Activated naive CD4-positive, alpha-beta T cell treated with anti-CD3 and anti-CD28 coated beads for 36 hours (primary cell): ENCODE data around the gene CEMP1. TPM values are rescaled to one million over a fixed set of nuclear protein-coding genes. Genes with fewer than 3 reads are reported as not detected.

Source experiments
- CTCF ChIA-PET: fragments of 350-600 bp; sonication (Branson Sonifier 250); formaldehyde crosslinking; loops from one replicate; lab custom pipeline; 2021; ENCODE audit warnings: antibody characterized with exemption; lab: Charles Lee
- DNase-seq: peaks from one replicate; pipeline ENCODE4 v3.0.0-alpha.2; 2020
- H3K27ac Mint-ChIP-seq: one replicate; pipeline ENCODE4 v1.8.0; 2021; ENCODE audit warnings: mild to moderate bottlenecking, mixed read lengths
- H3K27me3 Mint-ChIP-seq: one replicate; pipeline ENCODE4 v1.8.0; 2021; ENCODE audit warnings: low read depth, mixed read lengths
- H3K36me3 Mint-ChIP-seq: one replicate; pipeline ENCODE4 v1.8.0; 2021; ENCODE audit warnings: low read depth, mixed read lengths
- H3K4me1 Mint-ChIP-seq: one replicate; pipeline ENCODE4 v1.8.0; 2021; ENCODE audit warnings: low read depth, mixed read lengths
- H3K4me3 Mint-ChIP-seq: one replicate; pipeline ENCODE4 v1.8.0; 2021; ENCODE audit warnings: mild to moderate bottlenecking, moderate library complexity, mixed read lengths
- H3K9me3 Mint-ChIP-seq: one replicate; pipeline ENCODE4 v1.8.0; 2021; ENCODE audit warnings: mixed read lengths
- intact Hi-C: fragments of 100-400 bp; cut with micrococcal nuclease; formaldehyde crosslinking; loops from one replicate; pipeline ENCODE4 v1.15.1; 2023
- total RNA-seq, 2 experiments: library from RNA; stranded (reverse); gene quantifications; one replicate each; pipeline ENCODE4 v1.2.3, GENCODE V29; 2021

The CEMP1 gene
- total RNA-seq, 2 experiments from 2014 or later: 0.17 TPM; not detected in 1

DNA sequence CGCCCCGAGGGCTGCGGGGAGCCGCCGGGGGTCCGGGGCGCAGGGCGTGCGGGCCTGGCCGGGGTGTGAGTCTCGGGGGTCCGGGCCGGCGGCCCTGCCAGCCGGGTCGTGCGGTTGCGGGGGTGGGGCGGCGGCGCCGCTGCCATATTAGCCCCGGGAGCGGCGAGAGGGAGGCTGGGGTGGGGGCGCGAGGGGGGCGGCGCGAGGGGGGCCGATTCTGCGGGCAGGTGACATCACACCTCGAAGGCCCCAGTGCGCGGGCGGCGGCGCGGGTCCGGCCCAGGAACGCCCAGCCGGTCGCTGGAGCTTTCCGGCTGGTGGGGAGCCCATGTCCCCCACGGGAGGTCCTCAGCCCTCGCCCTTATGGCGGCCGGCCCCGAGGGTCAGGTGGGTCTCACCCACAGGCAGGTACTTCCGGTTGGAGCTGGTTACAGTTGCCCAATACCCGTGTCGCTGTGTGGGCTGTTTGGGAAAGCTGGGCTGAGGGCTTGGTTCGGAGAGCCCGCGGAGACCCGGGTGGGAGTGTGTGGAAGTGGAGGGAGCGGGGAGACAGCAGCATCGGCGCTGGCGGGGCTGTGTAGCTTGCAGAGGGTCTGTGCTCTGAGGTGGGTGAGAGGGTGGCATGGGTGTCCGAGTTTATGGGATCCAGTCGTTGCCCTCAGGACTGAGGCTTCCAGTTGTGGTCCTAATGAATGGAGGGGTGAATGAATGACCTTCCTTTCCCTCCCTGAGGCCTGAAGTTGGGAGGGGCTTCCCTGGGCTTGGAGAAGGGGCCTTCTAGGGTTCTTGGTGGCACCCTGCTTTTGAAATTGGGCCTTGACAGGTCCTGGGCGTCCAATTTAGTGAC is 16.7 kb downstream of the CEMP1 start:
- H3K9me3 Mint-ChIP-seq: no peaks in the 10 kb centered on the region
- no peaks in the 10 kb centered on the region for H3K27me3 Mint-ChIP-seq
- H3K4me3 Mint-ChIP-seq: peak overlapping the region; percentile 90
- peaks cover 55% of the 10 kb centered on the region for H3K4me1 Mint-ChIP-seq
- peak; percentile 51 for DNase-seq
- peak overlapping the region; percentile 91 for H3K27ac Mint-ChIP-seq
- CTCF ChIA-PET: interaction anchor here (0.7 kb wide), 1 partner anchor 13 kb away, joined by 3 read pairs; no protein-coding TSS in a partner anchor
- intact Hi-C loops: loop anchor here (5.0 kb wide), 2 partner anchors 158 to 208 kb away; partner anchors contain the start of gene PRSS27
- H3K36me3 Mint-ChIP-seq: peaks cover 4% of the 10 kb centered on the region

DNA sequence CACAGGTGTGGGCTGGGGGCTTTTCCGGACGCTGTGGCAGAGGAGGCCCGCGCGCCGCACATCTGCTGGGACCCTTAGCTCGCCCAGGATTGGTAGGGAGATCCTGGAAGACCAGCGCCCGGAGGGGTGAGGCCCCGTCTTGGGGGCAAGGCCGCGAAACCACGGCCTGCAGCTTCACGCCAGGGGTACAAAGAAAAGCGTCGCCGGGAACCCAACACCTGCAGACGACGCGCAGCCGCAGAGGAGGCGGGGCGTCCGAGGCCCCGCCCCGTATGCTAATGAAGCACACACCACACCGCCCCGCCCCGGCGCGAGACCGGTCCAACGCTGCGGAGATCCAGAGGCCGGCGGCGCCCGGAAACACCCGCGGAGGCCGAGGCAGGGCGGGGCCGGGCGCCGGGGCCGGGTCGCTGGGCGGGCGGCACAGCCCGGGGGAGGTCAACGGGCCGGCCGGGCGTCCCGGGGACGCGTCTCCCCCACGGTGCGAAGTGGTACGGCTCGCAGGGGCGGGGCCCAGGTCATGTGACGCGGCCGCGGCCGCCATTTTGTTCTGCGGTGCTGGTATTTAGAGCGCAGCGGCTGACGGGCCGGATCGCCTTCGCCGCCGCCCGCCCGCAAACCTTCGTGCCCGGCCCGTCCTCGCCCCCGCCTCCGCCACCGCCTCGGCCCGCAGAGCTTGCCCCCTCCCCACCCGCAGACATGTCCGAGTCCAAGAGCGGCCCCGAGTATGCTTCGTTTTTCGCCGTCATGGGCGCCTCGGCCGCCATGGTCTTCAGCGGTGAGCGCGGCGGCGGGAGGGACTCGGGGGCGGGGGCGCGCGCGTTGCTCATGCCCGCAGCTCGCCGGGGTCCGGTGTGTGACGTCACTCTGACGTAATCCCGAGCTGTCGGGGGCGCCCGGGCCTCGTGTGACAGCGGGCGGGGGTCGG is 17.5 kb downstream of the CEMP1 start, which contains the start of gene ATP6V0C:
TSS of gene ATP6V0C (plus strand) at position 548 of the 928 bp plus-strand sequence. CDS start at position 700, 152 bp downstream.
- peak; percentile 89 for DNase-seq
- Mint-ChIP-seq H3K27me3 (no peaks in the 10 kb centered on the region), H3K36me3 (peaks cover 4% of the 10 kb centered on the region), H3K4me1 (peaks cover 49% of the 10 kb centered on the region), H3K9me3 (no peaks in the 10 kb centered on the region), H3K27ac (peak within 1 kb of the TSS; percentile 91), H3K4me3 (peak within 1 kb of the TSS; percentile 90)
- intact Hi-C loops: loop anchor here (1.0 to 5.0 kb wide), 5 partner anchors 19 to 290 kb away; partner anchors contain the start of genes CCNF, E4F1 and PRSS27
- CTCF ChIA-PET: interaction anchor here (0.7 kb wide), 1 partner anchor 25 kb away, joined by 3 read pairs; no protein-coding TSS in a partner anchor

GRCh38 chr16:2512735-2513404 is 18.3 kb downstream of the CEMP1 start:
- peaks cover 41% of the 10 kb centered on the region for H3K4me1 Mint-ChIP-seq
- peak overlapping the region; percentile 78 for H3K27ac Mint-ChIP-seq
- H3K9me3 Mint-ChIP-seq: no peaks in the 10 kb centered on the region
- CTCF ChIA-PET: interaction anchor here (0.5 to 0.7 kb wide), 2 partner anchors 24 to 99 kb away, joined by 3 read pairs; no protein-coding TSS in a partner anchor
- DNase-seq: no peak
- H3K4me3 Mint-ChIP-seq: peak overlapping the region; percentile 67
- H3K36me3 Mint-ChIP-seq: peaks cover 4% of the 10 kb centered on the region
- H3K27me3 Mint-ChIP-seq: no peaks in the 10 kb centered on the region
- intact Hi-C loops: loop anchor here (1.0 to 5.0 kb wide), 5 partner anchors 19 to 290 kb away; partner anchors contain the start of genes CCNF, E4F1 and PRSS27

DNA sequence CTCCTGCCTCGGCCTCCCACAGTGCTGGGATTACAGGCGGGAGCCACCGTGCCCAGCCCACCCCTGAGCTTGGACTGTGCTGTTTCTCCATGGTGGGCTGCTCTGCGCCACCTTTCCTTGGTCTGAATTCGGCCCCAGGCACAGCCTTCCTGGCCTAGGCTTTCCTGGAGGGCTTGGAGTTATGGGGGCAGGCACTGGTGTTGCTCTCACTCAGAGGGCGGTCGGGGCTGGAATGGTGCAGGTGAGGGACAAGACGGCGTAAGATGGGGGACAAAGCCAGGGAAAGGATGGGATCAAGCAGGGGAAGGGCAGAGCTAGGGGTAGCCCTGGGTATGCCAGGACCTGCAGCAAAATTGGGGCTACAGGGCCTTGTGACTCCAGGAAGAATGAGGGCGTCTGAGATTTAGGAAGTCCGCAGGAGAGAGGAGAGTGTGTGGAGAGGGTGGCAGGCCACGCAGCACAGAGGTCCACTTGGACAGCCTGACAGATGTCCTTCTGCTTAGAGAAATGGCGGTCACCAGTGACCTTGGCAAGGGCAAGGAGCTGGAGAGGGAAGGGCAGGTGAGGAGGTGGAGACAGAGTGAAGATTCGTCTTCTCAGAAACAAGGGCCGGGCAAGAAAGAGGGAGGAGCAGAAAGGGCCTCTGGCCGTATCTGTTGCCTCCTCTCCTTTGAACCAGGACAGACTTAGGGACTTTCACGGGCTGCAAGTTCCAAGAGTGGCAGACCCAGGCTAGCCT is 19.0 kb downstream of the CEMP1 start:
- Mint-ChIP-seq H3K27me3 (no peaks in the 10 kb centered on the region), H3K36me3 (peaks cover 4% of the 10 kb centered on the region), H3K9me3 (no peaks in the 10 kb centered on the region), H3K27ac (no peak overlapping the region), H3K4me1 (peaks cover 34% of the 10 kb centered on the region), H3K4me3 (peak overlapping the region; percentile 67)
- CTCF ChIA-PET: interaction anchor here (0.5 to 1.5 kb wide), 2 partner anchors 11 to 98 kb away, joined by 3 to 4 read pairs; no protein-coding TSS in a partner anchor
- intact Hi-C loops: loop anchor here (2.0 to 5.0 kb wide), 3 partner anchors 83 to 210 kb away; partner anchors contain the start of genes CCNF and PRSS27
- no peak for DNase-seq

- Mint-ChIP-seq H3K27ac (no peak overlapping the region), H3K27me3 (no peaks in the 10 kb centered on the region), H3K36me3 (peaks cover 4% of the 10 kb centered on the region), H3K4me3 (no peak overlapping the region), H3K4me1 (peaks cover 25% of the 10 kb centered on the region), H3K9me3 (no peaks in the 10 kb centered on the region)
- no peak for DNase-seq
- intact Hi-C loops: loop anchor here (5.0 kb wide), 2 partner anchors 161 to 211 kb away; partner anchors contain the start of gene PRSS27
- CTCF ChIA-PET: interaction anchor here (1.5 kb wide), 1 partner anchor 10 kb away, joined by 4 read pairs; no protein-coding TSS in a partner anchor
Measured at GRCh38 chr16:2511128-2511800, 19.9 kb downstream of the CEMP1 start.

DNA sequence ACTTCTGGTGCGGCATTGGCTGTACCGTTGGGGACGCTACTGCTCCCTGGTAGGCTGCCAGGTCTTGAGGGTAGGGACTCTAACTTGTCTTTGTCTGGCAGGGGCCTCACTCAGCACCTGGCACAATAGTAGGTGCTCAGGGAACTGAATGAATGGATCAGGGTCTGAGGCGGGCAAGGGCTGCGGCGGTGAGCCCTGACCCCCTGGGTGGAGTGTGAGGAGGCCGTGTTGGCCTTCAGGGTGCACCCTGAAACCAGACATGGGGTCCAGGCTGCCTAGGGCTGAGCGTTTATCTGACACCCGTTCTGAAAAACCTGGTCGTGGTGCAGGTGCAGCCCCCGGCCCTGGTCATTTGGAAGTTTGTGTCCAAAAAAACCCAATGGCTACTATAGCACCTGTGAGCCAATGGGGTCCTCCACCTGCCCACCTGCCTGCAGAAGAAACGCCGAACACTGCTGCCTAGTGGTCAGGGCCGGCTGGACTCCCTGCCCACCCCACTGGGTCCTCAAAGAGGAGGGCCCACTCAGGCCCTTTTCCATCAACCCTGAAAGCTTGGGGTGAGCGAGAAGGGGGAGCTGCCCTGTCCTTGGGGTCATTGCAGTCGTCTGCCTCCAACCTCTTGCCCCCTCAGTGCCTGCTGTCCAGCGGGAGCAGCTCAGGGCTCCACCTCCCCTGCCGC is 22.3 kb downstream of the CEMP1 start:
- no peaks in the 10 kb centered on the region for H3K27me3 Mint-ChIP-seq
- no peaks in the 10 kb centered on the region for H3K36me3 Mint-ChIP-seq
- CTCF ChIA-PET: no interaction called here
- no peak overlapping the region for H3K27ac Mint-ChIP-seq
- H3K9me3 Mint-ChIP-seq: no peaks in the 10 kb centered on the region
- H3K4me1 Mint-ChIP-seq: peaks cover 10% of the 10 kb centered on the region
- no peak for DNase-seq
- intact Hi-C loops: no loop called here
- no peak overlapping the region for H3K4me3 Mint-ChIP-seq

DNA sequence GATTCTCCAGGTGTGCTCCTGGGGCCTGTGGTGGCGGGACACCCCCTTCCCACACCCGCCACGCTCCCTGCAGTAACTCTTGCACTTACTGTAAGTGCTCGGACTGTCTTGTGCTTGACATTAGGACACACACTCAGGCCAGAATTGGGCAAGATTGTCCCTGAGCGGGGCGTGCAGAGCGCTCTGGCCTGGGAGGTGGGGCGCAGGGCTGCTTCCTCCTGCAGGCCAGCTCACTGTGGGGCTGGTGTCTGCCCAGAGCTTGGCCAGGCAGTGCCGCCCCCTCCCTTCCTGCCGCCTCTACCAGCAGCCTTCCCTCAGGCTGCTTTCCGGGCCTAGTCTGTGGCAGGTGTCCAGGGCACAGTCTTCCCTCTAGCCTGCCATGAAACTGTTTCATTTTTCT is 23.5 kb downstream of the CEMP1 start:
- H3K9me3 Mint-ChIP-seq: no peaks in the 10 kb centered on the region
- CTCF ChIA-PET: interaction anchor here (0.5 kb wide), 1 partner anchor 452 kb away, joined by 3 read pairs; no protein-coding TSS in a partner anchor
- no peaks in the 10 kb centered on the region for H3K27me3 Mint-ChIP-seq
- no peak for DNase-seq
- peaks cover 2% of the 10 kb centered on the region for H3K4me1 Mint-ChIP-seq
- no peak overlapping the region for H3K27ac Mint-ChIP-seq
- intact Hi-C loops: no loop called here
- no peaks in the 10 kb centered on the region for H3K36me3 Mint-ChIP-seq
- no peak overlapping the region for H3K4me3 Mint-ChIP-seq

DNA sequence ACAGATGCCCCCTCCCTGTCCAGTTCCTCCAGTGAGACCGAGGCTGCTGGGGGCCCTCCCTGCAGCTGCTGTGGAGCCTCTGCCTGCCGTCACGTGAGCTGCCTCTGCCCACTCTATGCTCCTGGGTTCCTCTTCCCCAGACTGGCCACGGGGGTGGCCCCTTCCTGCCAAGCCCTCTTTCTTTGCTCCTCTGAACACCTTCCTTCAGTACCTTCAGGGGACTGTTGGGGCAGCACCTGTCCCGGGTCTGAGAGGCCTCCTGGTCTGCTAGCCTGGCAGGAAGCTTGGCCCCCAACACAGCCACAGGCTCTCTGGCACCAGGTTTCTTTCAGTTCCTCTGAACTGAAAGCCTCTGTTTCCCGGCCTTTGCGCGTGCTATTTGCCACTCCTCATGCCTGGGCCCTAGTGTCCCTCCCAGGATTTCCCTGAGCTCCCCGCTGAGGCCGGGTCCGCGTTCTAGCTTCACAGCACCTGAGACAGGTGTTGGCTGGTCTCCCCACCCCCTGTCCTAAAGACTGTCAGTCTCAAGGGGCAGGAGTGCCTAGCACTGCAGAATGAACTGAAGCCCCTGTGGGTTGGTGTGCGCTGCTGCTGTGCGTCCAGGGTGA is 24.1 kb downstream of the CEMP1 start:
- Mint-ChIP-seq H3K4me1 (no peaks in the 10 kb centered on the region), H3K27ac (no peak overlapping the region), H3K27me3 (no peaks in the 10 kb centered on the region), H3K4me3 (no peak overlapping the region), H3K36me3 (no peaks in the 10 kb centered on the region), H3K9me3 (no peaks in the 10 kb centered on the region)
- CTCF ChIA-PET: interaction anchor here (0.5 to 0.7 kb wide), 2 partner anchors 119 to 453 kb away, joined by 3 read pairs; no protein-coding TSS in a partner anchor
- intact Hi-C loops: no loop called here
- DNase-seq: no peak

GRCh38 chr16:2505695-2506094 is 25.5 kb downstream of the CEMP1 start:
- Mint-ChIP-seq H3K27me3 (no peaks in the 10 kb centered on the region), H3K4me3 (no peak overlapping the region), H3K36me3 (peaks cover 1% of the 10 kb centered on the region), H3K9me3 (no peaks in the 10 kb centered on the region), H3K4me1 (peaks cover 2% of the 10 kb centered on the region), H3K27ac (no peak overlapping the region)
- CTCF ChIA-PET: no interaction called here
- intact Hi-C loops: no loop called here
- DNase-seq: no peak
